Measurements from ENCODE around the gene ZNF248.

The ZNF248 gene

GRCh38 chr10:37784678-37785077 lies 72.7 kb downstream of the ZNF248 start:
- TF ChIP-seq, protein P1, sequence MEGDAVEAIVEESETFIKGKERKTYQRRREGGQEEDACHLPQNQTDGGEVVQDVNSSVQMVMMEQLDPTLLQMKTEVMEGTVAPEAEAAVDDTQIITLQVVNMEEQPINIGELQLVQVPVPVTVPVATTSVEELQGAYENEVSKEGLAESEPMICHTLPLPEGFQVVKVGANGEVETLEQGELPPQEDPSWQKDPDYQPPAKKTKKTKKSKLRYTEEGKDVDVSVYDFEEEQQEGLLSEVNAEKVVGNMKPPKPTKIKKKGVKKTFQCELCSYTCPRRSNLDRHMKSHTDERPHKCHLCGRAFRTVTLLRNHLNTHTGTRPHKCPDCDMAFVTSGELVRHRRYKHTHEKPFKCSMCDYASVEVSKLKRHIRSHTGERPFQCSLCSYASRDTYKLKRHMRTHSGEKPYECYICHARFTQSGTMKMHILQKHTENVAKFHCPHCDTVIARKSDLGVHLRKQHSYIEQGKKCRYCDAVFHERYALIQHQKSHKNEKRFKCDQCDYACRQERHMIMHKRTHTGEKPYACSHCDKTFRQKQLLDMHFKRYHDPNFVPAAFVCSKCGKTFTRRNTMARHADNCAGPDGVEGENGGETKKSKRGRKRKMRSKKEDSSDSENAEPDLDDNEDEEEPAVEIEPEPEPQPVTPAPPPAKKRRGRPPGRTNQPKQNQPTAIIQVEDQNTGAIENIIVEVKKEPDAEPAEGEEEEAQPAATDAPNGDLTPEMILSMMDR (IDR thresholded peaks at IDR 0.05), result no peak

DNA sequence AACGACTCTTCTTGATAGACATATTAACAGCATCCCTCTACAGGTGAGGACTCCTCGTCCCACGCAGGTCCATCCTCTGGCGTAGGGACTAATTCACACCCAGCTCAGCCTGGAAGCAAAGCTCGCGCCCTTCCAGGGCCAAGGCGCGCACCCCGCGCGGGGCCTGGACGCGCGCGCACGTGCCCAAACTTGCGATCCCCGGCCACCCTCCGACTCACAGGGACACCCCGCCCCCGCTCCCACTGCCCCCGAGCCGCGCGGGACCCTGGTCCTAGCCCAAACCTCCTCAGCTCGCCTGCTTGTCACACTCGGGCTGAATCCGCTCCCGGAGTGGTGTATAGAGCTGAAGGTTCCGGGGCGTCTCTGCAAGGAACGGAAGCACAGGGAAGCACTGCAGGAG lies 76.9 kb downstream of the ZNF248 start:
- TF ChIP-seq, protein P1 (IDR thresholded peaks at IDR 0.05), result no peak

GRCh38 chr10:37777056-37777455 lies 80.4 kb downstream of the ZNF248 start:
- TF ChIP-seq, protein P1 (IDR thresholded peaks at IDR 0.05), result no peak

DNA sequence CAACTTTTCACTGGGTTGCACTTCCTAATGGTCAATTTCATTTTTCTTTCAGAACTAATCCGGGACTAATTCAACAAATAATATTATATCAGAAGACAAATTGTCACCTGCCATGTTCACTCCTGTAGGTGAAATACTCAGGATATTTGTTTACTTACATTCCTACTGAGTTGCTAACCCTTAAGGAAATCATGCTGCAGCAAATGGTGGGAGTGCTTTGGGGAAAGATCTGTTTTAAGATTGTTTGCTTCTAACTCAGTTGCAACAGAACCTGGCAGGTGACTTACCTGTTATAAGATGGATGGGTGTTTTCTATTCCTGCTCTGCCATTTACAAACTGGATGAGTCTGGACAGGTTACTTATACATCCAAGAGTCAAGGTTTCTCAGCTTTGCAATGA lies 81.8 kb downstream of the ZNF248 start:
- TF ChIP-seq, protein P1 (IDR thresholded peaks at IDR 0.05), result no peak

DNA sequence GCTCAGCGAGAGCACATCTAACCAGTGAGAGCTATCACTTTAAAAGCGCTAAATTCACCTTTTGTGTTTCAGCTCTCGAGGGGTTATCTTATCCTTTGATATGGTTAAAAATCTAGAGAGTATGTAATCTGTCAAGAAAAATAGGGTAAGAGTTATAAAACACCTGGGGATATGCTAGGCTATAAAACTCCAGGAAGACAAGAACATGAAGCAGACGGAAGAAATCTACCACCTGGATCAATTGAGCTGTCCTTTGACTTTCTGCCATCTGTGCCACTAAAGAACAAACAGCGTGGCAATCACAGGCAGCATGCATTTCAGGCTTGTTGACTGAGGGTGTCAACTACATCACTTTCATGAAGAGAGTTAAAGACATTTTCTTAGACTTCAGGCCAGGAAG lies 83.1 kb downstream of the ZNF248 start:
- TF ChIP-seq, protein P1 (IDR thresholded peaks at IDR 0.05), result no peak

GRCh38 chr10:37765216-37765615 lies 92.2 kb downstream of the ZNF248 start:
- TF ChIP-seq, protein P1 (IDR thresholded peaks at IDR 0.05), result no peak

GRCh38 chr10:37763132-37763531 lies 94.3 kb downstream of the ZNF248 start:
- TF ChIP-seq, protein P1 (IDR thresholded peaks at IDR 0.05), result no peak

- TF ChIP-seq, protein P1 (IDR thresholded peaks at IDR 0.05), result no peak
Observed at GRCh38 chr10:37762287-37762686, 95.1 kb downstream of the ZNF248 start.
